HEK293 (cell line): ENCODE data around the gene SDHAF1.

Experiments used
- YY1 ChIP-seq: fragments of 450-650 bp; formaldehyde crosslinking; IDR thresholded peaks from 2 replicates; pipeline ENCODE4 v1.5.1; 2018; ENCODE audit warnings: missing biosample characterization, missing genetic modification characterization
- ZBTB20 ChIP-seq: fragments of 450-650 bp; formaldehyde crosslinking; IDR thresholded peaks from 2 replicates; pipeline ENCODE4 v1.5.1; 2016; ENCODE audit warnings: missing biosample characterization, missing genetic modification characterization
- ZBTB7A ChIP-seq: fragments of 450-650 bp; formaldehyde crosslinking; IDR thresholded peaks from 2 replicates; pipeline ENCODE4 v1.5.1; 2016; ENCODE audit warnings: low read depth, missing biosample characterization, missing genetic modification characterization
- ZNF202 ChIP-seq: fragments of 450-650 bp; formaldehyde crosslinking; IDR thresholded peaks from 2 replicates; pipeline ENCODE4 v1.5.1; 2016; ENCODE audit warnings: missing biosample characterization, missing genetic modification characterization, borderline replicate concordance
- ZNF24 ChIP-seq: fragments of 450-650 bp; formaldehyde crosslinking; IDR thresholded peaks from 2 replicates; pipeline ENCODE4 v1.5.1; 2016; ENCODE audit warnings: missing biosample characterization, missing genetic modification characterization
- ZNF248 ChIP-seq: fragments of 450-650 bp; formaldehyde crosslinking; IDR thresholded peaks from 2 replicates; pipeline ENCODE4 v1.5.1; 2017; ENCODE audit warnings: missing biosample characterization, missing genetic modification characterization
- ZNF548 ChIP-seq: fragments of 450-650 bp; formaldehyde crosslinking; IDR thresholded peaks from 2 replicates; pipeline ENCODE4 v1.5.1; 2016; ENCODE audit warnings: missing biosample characterization, missing genetic modification characterization
- TF ChIP-seq, protein P1 (sequence below): fragments of 450-650 bp; formaldehyde crosslinking; IDR thresholded peaks from 2 replicates; pipeline ENCODE4 v1.5.1; 2016; ENCODE audit warnings: missing biosample characterization, missing genetic modification characterization

DNA sequence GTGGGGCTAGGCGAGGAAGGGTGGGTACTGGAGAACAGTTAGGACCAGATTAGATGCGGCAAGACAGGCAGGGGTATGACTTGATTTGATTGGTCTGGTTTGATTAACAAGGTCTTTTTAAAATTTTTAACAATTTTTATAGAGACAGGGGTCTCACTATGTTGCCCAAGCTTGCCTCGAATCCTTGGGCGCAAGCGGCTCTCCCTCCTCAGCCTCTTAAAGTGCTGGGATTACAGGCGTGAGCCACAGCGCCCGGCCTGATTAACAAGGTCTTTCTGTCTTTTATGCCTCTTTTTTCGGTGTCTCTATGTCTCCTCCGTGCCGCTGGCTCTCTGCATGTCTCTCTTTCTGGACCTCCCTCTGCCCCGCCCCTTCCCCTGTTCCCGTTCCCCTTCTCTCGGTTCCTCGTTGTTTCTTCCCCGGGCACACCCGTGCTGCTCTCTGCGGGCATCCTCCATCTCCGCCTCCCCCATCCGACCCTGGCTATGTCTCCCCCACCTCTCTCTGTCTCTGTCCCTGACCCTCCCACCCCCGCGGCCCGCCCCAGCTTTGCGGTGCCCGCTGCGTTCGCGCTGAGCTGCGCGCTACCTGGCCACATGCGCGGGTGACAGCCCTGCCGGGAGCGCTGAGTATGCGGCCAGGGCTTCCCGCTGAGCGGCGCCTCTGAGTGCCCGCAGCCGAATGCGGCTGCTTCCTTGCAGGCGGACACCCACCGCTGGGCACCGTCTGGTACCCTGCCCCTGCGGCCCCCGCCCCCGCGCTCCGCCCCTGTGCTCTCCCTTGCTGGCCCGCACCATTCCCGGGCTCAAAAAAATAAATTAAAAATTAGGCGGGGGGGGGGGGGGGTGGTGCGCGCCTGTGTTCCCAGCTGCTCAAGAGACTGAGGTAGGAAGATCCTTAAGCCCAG is 8.1 kb upstream of the SDHAF1 start:
- no peak for TF ChIP-seq YY1 (tag by site-specific recombination)
- TF ChIP-seq ZNF548 (tag by site-specific recombination), result no peak
- peak; percentile 95 for TF ChIP-seq ZBTB20 (tag by site-specific recombination)
- 0 out of 2 replicates have a peak, but pooled peaks have one; percentile 24 for TF ChIP-seq ZNF202 (tag by site-specific recombination)
- TF ChIP-seq ZNF24 (tag by site-specific recombination), result peak; percentile 49; the same call in 1 of the 2 replicates
- TF ChIP-seq, protein P1, sequence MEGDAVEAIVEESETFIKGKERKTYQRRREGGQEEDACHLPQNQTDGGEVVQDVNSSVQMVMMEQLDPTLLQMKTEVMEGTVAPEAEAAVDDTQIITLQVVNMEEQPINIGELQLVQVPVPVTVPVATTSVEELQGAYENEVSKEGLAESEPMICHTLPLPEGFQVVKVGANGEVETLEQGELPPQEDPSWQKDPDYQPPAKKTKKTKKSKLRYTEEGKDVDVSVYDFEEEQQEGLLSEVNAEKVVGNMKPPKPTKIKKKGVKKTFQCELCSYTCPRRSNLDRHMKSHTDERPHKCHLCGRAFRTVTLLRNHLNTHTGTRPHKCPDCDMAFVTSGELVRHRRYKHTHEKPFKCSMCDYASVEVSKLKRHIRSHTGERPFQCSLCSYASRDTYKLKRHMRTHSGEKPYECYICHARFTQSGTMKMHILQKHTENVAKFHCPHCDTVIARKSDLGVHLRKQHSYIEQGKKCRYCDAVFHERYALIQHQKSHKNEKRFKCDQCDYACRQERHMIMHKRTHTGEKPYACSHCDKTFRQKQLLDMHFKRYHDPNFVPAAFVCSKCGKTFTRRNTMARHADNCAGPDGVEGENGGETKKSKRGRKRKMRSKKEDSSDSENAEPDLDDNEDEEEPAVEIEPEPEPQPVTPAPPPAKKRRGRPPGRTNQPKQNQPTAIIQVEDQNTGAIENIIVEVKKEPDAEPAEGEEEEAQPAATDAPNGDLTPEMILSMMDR (tag by site-specific recombination), result peak; percentile 66; the same call in 1 of the 2 replicates
- no peak for TF ChIP-seq ZNF248 (tag by site-specific recombination)
- peak; percentile 89; the same call in 1 of the 2 replicates for TF ChIP-seq ZBTB7A
